ENCODE results near the gene EMC1. TPM values are rescaled to one million over a fixed set of nuclear protein-coding genes. Genes with fewer than 3 reads are reported as not detected.

The EMC1 gene
- total RNA-seq, 1 donor from 2014 or later = 61.8 TPM

GRCh38 chr1:19205845-19206244 lies 45.5 kb downstream of the EMC1 start:
- Mint-ChIP-seq H3K9me3 (no peaks in the 10 kb centered on the region), H3K4me1 (peaks cover 35% of the 10 kb centered on the region), H3K4me3 (no peak overlapping the region), H3K27me3 (ENCODE audit: low read depth) (no peaks in the 10 kb centered on the region), H3K27ac (ENCODE audit: unreplicated experiment) (no peak overlapping the region), H3K36me3 (ENCODE audit: low read depth) (no peaks in the 10 kb centered on the region)
- TF ChIP-seq, protein P1, sequence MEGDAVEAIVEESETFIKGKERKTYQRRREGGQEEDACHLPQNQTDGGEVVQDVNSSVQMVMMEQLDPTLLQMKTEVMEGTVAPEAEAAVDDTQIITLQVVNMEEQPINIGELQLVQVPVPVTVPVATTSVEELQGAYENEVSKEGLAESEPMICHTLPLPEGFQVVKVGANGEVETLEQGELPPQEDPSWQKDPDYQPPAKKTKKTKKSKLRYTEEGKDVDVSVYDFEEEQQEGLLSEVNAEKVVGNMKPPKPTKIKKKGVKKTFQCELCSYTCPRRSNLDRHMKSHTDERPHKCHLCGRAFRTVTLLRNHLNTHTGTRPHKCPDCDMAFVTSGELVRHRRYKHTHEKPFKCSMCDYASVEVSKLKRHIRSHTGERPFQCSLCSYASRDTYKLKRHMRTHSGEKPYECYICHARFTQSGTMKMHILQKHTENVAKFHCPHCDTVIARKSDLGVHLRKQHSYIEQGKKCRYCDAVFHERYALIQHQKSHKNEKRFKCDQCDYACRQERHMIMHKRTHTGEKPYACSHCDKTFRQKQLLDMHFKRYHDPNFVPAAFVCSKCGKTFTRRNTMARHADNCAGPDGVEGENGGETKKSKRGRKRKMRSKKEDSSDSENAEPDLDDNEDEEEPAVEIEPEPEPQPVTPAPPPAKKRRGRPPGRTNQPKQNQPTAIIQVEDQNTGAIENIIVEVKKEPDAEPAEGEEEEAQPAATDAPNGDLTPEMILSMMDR (conservative IDR thresholded peaks at IDR 0.05) = no peak
- no peak for DNase-seq (ENCODE audit: low read depth, low spot score)

DNA sequence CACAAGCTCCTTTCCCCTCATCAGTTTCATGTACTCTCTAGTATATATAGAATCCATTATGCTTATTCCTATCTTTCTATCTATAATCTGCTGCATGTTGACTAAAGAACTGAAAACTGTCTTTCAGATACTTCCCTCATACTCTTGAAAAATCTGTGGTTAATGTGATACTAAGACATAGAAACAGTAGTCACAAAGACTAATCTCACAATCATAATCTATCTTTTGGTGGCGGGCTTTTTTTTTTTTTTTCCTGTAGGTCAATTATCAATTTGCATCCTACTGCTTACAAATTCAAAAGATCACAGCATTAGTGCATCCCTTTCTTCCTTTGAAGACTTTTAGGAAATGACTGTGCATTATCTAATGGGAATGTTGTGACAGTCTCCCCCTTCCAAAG lies 45.9 kb downstream of the EMC1 start:
- Mint-ChIP-seq H3K4me1 (peaks cover 31% of the 10 kb centered on the region), H3K27me3 (ENCODE audit: low read depth) (no peaks in the 10 kb centered on the region), H3K9me3 (no peaks in the 10 kb centered on the region), H3K36me3 (ENCODE audit: low read depth) (no peaks in the 10 kb centered on the region), H3K4me3 (peak overlapping the region; percentile 36), H3K27ac (ENCODE audit: unreplicated experiment) (no peak overlapping the region)
- TF ChIP-seq, protein P1 (conservative IDR thresholded peaks at IDR 0.05) = no peak
- DNase-seq (ENCODE audit: low read depth, low spot score) = no peak

DNA sequence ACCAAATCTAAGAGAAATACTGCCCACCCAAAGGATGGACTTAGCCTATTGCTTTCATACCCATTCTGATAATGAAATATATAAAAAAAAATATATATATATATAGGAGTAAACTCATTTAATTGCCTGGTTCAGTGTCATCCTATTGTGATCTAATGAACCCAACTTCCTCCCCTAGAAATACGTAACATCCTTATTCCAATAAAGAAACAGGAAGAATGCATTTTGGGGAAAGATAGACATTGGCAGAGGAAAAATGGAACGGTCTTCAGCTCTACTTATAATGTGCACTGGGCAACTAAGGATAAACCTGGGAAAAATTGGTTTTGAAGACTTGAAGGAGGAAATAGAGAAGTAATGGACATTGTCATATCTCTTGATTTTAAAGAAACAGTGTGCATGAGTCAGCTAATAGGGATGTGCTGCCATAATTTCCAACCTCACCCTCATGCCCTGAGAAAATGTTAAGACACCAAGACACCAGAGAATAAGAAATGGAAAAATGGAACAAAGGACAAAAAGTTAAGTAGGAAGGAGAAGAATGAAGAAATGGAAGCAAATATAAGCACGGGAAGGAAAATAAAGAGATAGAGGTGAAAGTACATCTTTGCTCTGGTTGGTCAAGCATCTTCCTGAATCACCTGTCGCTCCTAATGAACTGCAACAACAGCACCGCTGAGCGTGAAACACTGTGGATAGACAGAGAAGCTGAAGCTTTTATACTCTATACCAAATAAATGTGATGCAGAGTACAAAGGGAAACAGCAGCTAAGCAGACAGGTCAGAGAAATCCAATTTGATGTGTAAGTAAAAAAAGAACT lies 46.7 kb downstream of the EMC1 start:
- H3K36me3 Mint-ChIP-seq (ENCODE audit: low read depth) = no peaks in the 10 kb centered on the region
- no peak overlapping the region for H3K27ac Mint-ChIP-seq (ENCODE audit: unreplicated experiment)
- no peaks in the 10 kb centered on the region for H3K27me3 Mint-ChIP-seq (ENCODE audit: low read depth)
- TF ChIP-seq, protein P1 (conservative IDR thresholded peaks at IDR 0.05) = no peak
- no peak overlapping the region for H3K4me3 Mint-ChIP-seq
- H3K9me3 Mint-ChIP-seq = no peaks in the 10 kb centered on the region
- peaks cover 27% of the 10 kb centered on the region for H3K4me1 Mint-ChIP-seq
- no peak for DNase-seq (ENCODE audit: low read depth, low spot score)

- Mint-ChIP-seq H3K36me3 (ENCODE audit: low read depth) (peaks cover 5% of the 10 kb centered on the region), H3K4me1 (peaks cover 16% of the 10 kb centered on the region), H3K9me3 (no peaks in the 10 kb centered on the region), H3K4me3 (no peak overlapping the region), H3K27me3 (ENCODE audit: low read depth) (no peaks in the 10 kb centered on the region), H3K27ac (ENCODE audit: unreplicated experiment) (no peak overlapping the region)
- no peak for DNase-seq (ENCODE audit: low read depth, low spot score)
- TF ChIP-seq, protein P1 (conservative IDR thresholded peaks at IDR 0.05) = no peak
Observed at GRCh38 chr1:19203440-19203839, 47.9 kb downstream of the EMC1 start.

DNA sequence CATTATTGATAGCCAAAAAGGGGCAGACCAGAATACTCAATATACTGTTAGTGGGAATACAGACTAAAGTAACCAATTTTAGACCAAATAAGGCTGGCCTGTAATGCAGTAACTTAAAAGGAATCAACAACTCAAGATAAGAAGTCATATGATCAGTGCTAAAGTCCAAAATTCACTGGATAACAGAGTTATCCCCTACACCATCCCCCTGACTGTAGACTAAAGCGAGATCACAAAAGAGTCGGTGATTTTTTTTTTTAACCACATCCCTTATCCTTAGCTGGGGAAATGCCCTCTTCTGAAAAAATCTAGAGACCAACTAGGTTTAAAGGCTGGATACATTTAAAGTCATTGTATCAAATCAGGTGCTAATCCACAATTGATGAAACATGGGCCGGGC lies 48.9 kb downstream of the EMC1 start:
- Mint-ChIP-seq H3K9me3 (no peaks in the 10 kb centered on the region), H3K4me1 (peaks cover 13% of the 10 kb centered on the region), H3K4me3 (no peak overlapping the region), H3K36me3 (ENCODE audit: low read depth) (peaks cover 5% of the 10 kb centered on the region), H3K27me3 (ENCODE audit: low read depth) (no peaks in the 10 kb centered on the region), H3K27ac (ENCODE audit: unreplicated experiment) (no peak overlapping the region)
- TF ChIP-seq, protein P1 (conservative IDR thresholded peaks at IDR 0.05) = no peak
- DNase-seq (ENCODE audit: low read depth, low spot score) = no peak

Measured in neural crest cell (in vitro differentiated cells).